AG04449 (cell line): Measurements from ENCODE around the gene EPM2A.

Experiments
- CTCF ChIA-PET: fragments of 350-600 bp; formaldehyde crosslinking; extraction: SDS; loops from one replicate; lab custom pipeline; 2021; ENCODE audit warnings: antibody characterized with exemption; lab: Yijun Ruan, JAX
- POLR2A ChIA-PET: fragments of 400-600, 350-600 bp; formaldehyde crosslinking; extraction: SDS; loops from one replicate; lab custom pipeline; 2020; ENCODE audit warnings: antibody characterized with exemption, inconsistent platforms; lab: Yijun Ruan, JAX
- DNase-seq: peaks from one replicate; pipeline ENCODE4 v3.0.0-alpha.2; 2010; ENCODE audit warnings: low read depth, low spot score
- H3K4me3 ChIP-seq: 2 replicates; pipeline ENCODE4 v1.5.1; 2011; ENCODE audit warnings: low read depth, mild to moderate bottlenecking, control low read depth, low read length
- CTCF ChIP-seq: IDR thresholded peaks from one replicate; pipeline ENCODE4 v1.5.1; 2011; ENCODE audit warnings: mild to moderate bottlenecking, moderate library complexity, low read length, control low read depth, inconsistent platforms; ENCODE audit not compliant: insufficient read depth; ENCODE audit errors: missing control alignments

EPM2A gene

GRCh38 chr6:145728444-145729385 is 6.6 kb downstream of the EPM2A start:
- DNase-seq, result no peak
- no peak for TF ChIP-seq CTCF
- H3K4me3 ChIP-seq, result no peak overlapping the region
- ChIA-PET CTCF (no interaction called here), POLR2A (no interaction called here)

- POLR2A ChIA-PET, result no interaction called here
- H3K4me3 ChIP-seq, result no peak overlapping the region
- TF ChIP-seq CTCF, result no peak
- no peak for DNase-seq
- CTCF ChIA-PET, result interaction anchor here (1.0 kb wide), 1 partner anchor 24 kb away, joined by 3 read pairs; no protein-coding TSS in a partner anchor
Observed at GRCh38 chr6:145727817-145728388, 7.4 kb downstream of the EPM2A start.

GRCh38 chr6:145725570-145725969 is 9.8 kb downstream of the EPM2A start:
- TF ChIP-seq CTCF, result no peak

GRCh38 chr6:145723646-145724045 is 11.7 kb downstream of the EPM2A start:
- POLR2A ChIA-PET, result no interaction called here
- no peak overlapping the region for H3K4me3 ChIP-seq
- TF ChIP-seq CTCF, result no peak
- CTCF ChIA-PET, result no interaction called here
- DNase-seq, result no peak

More at GRCh38 chr6:145725570-145725969, 9.8 kb downstream of the EPM2A start:
- H3K4me3 ChIP-seq, result no peak overlapping the region
- DNase-seq, result no peak
- ChIA-PET CTCF (interaction anchor here (1.4 kb wide), 1 partner anchor 22 kb away, joined by 4 read pairs; no protein-coding TSS in a partner anchor), POLR2A (no interaction called here)

- POLR2A ChIA-PET, result no interaction called here
Observed at GRCh38 chr6:145722190-145722589, 13.1 kb downstream of the EPM2A start.

More at GRCh38 chr6:145722190-145722589, 13.1 kb downstream of the EPM2A start:
- H3K4me3 ChIP-seq, result no peak overlapping the region
- CTCF ChIA-PET, result no interaction called here
- TF ChIP-seq CTCF, result no peak
- DNase-seq, result no peak
